ENCODE data around the gene CCL22.

GRCh38 chr16:57356547-57356946 is 2.0 kb upstream of the CCL22 start:
- TF ChIP-seq POLR2A (IDR thresholded peaks at IDR 0.05; ENCODE audit: low read length) = no peak
- no peak for TF ChIP-seq GATA1 (IDR thresholded peaks at IDR 0.05; ENCODE audit: low read depth, low read length)

Measured in erythroblast (primary cell).